HG03575 (cell line): ENCODE measurements around the gene ZNG1F.
"Not testable (repeated sequence)": the region's sequence is repeated elsewhere in the genome, so short reads cannot be mapped to it uniquely, and the experiment has no call there.

Experiments
- ATAC-seq: cut with Tn5 transposase; IDR thresholded peaks from one replicate; pipeline ENCODE4 v1.9.1; 2021; ENCODE audit not compliant: unreplicated experiment, insufficient number of reproducible peaks, low FRiP score; ENCODE audit errors: extremely low read depth

The ZNG1F gene

DNA sequence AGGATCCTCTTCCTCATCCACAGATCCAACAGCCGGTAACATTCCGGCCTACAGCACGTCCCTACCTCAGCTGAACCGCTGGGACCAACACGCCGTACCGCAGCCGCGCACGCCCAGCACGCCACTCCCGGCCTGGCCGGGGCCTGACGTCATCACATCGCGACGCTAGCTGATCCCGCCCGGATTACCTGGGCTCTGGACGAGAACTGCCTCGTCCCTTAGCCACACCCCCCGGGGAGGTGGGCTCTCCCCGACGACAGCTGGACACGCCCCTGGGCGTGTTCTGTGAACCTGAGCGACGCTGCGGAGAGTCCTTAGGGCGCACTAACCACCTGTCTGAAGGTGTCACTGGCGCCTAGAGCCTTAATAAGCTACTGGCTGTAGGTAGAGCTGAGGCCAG lies at the start of gene ZNG1F:
Gene ZNG1F (minus strand): TSS at position 101 of the 400 bp plus-strand sequence. CDS start 59 bp downstream, at position 42.
- ATAC-seq = not testable (repeated sequence)

GRCh38 chr9:41237110-41237749 lies 48.1 kb upstream of the ZNG1F start:
- not testable (repeated sequence) for ATAC-seq

GRCh38 chr9:41236486-41237109 lies 47.5 kb upstream of the ZNG1F start:
- ATAC-seq = not testable (repeated sequence)

DNA sequence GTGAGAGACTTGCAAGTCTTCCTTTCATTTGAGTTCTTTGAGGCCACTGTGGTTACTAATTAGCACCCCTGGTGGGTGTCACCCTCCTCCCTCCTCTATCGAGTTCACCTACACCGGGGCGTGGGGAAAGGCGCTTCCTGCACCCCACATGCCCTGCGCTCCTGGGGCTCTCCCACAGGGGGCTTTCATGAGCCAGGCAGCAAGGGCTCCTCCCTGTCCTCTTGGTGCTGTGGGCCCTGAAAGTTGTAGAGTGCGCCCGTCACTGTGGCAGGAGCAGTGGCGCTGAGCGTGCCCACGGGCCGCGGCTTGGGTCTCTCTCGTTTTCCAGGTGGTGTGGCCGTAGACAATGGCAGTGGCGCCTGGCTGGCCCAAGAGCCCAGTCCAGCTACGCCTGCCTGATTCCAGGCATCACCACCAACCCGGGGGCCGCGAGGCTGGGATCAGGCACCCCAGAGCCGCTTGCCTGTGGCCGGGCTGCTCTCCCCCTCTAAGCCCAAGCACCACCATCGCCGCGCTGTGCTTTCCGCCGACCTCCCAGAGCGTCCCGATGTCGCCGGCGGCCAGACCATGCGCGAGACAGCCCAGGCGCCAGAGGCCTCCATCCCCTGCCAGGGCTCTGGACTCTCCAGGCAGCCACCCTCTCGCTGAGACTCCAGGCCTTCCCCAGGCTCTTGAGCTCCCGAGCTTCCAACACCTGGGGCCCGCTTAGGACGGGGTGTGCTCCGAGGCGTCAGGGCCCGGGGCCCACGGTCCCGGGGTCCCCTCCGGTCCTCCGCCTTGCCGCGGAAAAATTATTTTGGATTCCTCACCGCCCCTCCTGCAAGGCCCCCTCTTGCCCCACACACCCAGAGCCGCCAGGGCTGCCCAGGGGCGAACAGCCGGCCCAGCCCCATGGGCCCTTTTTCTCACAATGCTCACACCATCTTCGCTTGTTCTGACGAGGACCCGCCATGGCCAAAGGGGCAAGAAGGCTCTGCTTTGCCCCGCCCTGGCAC lies 46.0 kb upstream of the ZNG1F start:
- ATAC-seq = peak; percentile 98

- ATAC-seq = peak; percentile 5
These were observed 45.1 kb upstream of the ZNG1F start for GRCh38 chr9:41234221-41234620.

DNA sequence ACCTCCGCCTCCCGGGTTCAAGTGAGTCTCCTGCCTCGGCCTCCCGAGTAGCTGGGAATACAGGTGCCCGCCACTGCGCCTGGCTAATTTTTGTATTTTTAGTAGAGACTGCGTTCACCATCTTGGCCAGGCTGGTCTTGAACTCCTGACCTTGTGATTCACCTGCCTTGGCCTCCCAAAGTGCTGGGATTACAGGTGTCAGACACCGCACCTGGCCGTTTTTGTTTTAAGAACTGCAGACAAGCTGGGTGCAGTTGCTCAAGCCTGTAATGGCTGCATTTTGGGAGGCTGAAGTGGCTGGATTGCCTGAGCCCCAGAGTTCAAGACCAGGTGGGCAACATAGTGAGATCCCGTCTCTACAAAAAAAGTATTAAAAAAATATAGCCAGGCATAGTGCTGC lies 43.2 kb upstream of the ZNG1F start:
- not testable (repeated sequence) for ATAC-seq

GRCh38 chr9:41230418-41230817 lies 41.3 kb upstream of the ZNG1F start:
- not testable (repeated sequence) for ATAC-seq

DNA sequence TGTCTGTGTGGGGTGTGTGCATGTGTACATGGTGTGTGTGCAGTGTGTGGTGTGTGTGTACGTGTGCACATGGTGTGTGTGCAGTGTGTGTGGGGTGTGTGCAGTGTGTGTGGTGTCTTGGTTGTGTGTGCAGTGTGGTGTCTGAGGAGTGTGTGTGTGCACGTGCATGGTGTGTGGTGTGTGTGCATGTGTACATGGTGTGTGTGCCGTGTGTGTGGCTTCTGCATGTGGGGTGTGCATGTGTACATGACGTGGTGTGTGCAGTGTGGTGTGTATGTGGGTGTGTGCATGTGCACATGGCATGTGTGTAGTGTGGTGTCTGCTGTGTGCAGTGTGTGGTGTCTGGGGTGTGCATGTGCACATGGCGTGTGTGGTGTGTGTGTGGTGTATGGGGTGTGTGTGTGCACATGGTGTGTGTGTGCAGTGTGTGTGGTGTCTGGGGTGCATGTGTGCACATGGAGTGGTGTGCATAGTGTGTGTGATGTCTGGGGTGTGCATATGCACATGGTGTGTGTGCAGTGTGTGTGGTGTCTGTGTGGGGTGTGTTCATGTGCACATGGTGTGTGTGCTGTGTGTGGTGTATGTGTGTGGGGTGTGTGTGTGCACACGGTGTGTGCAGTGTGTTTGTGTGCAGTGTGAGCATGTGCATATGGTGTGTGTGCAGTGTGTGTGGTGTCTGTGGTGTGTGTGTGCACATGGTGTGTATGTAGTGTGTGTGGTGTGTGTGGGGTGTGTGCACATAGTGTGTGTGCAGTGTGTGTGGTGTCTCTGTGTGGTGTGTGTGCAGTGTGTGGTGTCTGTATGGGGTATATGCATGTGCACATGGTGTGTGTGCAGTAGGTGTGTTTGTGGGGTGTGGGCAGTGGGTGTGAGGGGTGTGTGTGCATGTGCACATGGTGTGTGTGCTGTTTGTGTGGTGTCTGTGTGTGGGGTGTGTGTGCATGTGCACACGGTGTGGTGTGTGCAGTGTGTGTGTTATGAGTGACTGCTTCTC lies 40.6 kb upstream of the ZNG1F start:
- no peak for ATAC-seq

DNA sequence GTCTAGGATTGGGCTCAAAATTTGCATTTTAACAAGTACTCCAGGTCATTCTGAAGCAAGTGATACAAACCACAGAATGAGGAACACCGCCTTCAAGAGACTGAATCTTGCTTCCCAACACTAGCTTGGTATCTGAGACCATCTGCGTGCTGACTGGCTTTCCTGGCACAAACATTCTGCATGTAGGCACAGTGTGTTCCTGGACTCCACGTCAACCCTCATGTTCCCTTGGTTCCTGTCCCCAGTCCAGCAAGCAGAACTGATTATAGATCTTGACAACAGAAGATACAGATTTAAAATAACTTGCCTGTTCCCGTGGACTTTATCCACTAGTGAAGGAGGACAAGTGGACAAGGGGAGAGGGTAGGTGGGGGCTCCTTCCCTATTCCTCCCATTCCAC lies 30.7 kb upstream of the ZNG1F start:
- not testable (repeated sequence) for ATAC-seq

DNA sequence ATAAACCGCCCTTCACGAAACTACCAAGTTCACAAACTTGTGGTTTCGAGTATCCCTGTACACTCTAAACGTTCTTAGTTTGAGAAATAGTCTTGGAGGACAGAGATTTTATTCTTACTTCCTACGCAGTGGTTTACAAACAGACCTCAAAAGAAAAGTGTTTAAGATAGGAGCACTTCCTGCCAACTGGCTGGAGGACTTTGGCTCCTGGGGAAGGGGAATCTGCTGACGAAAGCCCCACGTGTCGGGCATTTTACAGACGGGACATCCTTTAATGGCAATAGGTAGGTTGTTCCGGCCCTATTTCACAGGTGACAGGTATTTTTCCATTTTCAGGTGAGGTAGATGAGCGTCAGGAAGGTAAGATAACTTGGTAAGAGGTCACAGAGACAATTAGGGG lies 678 bp downstream of the ZNG1F start:
- not testable (repeated sequence) for ATAC-seq

DNA sequence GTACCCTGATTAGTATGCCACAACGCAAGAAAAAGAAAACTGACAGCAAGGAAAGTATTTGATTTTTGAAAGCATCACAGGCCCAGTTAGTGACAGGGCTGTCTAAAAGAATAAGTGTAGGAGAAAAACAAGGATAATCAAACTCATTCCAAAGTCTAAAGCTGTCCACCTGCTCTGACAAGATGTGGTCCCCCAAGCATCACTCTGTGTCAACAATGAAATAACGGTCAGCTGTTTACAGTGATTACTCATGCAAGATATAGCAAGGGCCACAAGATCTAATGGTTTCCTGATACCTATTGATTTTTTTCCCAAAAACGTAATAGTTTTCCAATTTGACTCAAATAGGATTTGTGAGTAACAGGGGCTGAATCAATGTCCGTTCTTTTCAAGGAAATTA lies 14.1 kb downstream of the ZNG1F start:
- not testable (repeated sequence) for ATAC-seq

DNA sequence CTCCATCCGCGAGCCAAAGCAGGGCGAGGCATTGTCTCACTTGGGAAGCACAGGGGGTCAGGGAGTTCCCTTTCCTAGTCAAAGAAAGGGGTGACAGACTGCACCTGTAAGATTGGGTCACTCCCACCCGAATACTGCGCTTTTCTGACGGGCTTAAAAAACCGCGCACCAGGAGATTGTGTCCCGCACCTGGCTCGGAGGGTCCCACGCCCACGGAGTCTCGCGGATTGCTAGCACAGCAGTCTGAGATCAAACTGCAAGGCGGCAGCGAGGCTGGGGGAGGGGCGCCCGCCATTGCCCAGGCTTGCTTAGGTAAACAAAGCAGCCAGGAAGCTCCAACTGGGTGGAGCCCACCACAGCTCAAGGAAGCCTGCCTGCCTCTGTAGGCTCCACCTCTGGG lies 39.0 kb downstream of the ZNG1F start:
- ATAC-seq = not testable (repeated sequence)

DNA sequence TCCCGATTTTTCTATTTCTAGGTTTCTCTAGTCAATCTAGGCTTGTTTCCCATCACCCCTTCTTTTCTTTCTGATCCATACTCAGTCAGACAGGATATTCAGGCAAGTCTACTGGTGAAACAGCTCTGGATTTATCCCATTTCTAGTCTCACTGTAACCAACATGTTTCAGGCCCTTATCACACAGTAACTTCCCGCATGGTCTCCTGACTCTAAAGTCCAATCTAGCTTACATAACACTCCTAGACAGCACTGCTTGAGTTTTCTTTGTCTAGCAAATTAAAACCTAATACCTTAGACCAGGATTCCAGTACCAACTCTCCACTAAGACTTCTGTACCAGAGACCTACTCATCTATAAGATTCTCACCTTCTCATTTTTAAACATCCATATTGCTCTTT lies 47.2 kb downstream of the ZNG1F start:
- ATAC-seq = not testable (repeated sequence)

GRCh38 chr9:41128581-41128980 lies 60.5 kb downstream of the ZNG1F start, which contains the start of gene FOXD4L6:
Gene FOXD4L6 (minus strand): TSS chr9:41128681. CDS start chr9:41128383, 298 bp downstream.
- ATAC-seq = not testable (repeated sequence)

GRCh38 chr9:41126746-41127446 lies 62.2 kb downstream of the ZNG1F start:
- ATAC-seq = not testable (repeated sequence)

DNA sequence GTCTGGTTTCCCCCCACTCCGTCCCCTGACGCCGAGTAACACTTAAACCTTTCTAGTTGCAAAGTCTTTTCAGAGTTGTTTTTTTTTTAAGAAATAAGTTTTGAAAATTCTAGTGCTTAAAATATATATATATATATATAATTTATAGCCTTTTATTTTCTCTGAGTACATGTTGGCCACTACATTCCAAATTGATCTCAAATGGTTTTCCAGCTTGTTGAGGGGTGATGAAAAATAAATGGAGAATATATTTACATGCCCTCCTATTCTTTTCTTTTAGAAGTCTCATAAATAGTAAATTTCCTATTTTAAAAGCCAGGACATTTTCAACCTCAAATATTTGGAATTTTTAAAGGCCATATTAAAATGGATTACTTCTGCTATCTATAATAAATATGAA lies 63.2 kb downstream of the ZNG1F start:
- not testable (repeated sequence) for ATAC-seq

GRCh38 chr9:41125109-41125658 lies 63.9 kb downstream of the ZNG1F start:
- not testable (repeated sequence) for ATAC-seq
